ENCODE measurements around the gene GBF1.

The GBF1 gene

GRCh38 chr10:102423372-102423968 lies 178.1 kb downstream of the GBF1 start:
- no peak overlapping the region for H3K4me2 ChIP-seq (ENCODE audit: low read length)
- TF ChIP-seq CTCF (IDR thresholded peaks at IDR 0.05; ENCODE audit: low read depth, low read length) (no peak), EZH2phosphoT487 (IDR thresholded peaks at IDR 0.05; ENCODE audit: low read depth) (no peak)
- H3K27me3 ChIP-seq (ENCODE audit: low read depth, low read length) = no peaks in the 10 kb centered on the region
- H2AFZ ChIP-seq (ENCODE audit: low read depth, low read length) = no peak overlapping the region
- H3K4me1 ChIP-seq (ENCODE audit: low read length) = peaks cover 30% of the 10 kb centered on the region
- H3K36me3 ChIP-seq (replicated peaks; ENCODE audit: low read depth, low read length) = no peaks in the 10 kb centered on the region
- no peaks in the 10 kb centered on the region for H3K9me3 ChIP-seq (ENCODE audit: insufficient read depth, low read length)
- no peak overlapping the region for H3K27ac ChIP-seq (ENCODE audit: low read length)
- H3K9ac ChIP-seq (ENCODE audit: low read length) = no peak overlapping the region
- H4K20me1 ChIP-seq (ENCODE audit: insufficient read depth, low read length) = no peaks in the 10 kb centered on the region
- H3K79me2 ChIP-seq (ENCODE audit: low read length) = peaks cover 4% of the 10 kb centered on the region; the same call in 1 of the 2 replicates
- H3K4me3 ChIP-seq (ENCODE audit: low read length) = no peak overlapping the region

- Histone ChIP-seq H3K79me2 (ENCODE audit: low read length) (peaks cover 4% of the 10 kb centered on the region; the same call in 1 of the 2 replicates), H3K4me3 (ENCODE audit: low read length) (no peak overlapping the region), H3K27me3 (ENCODE audit: low read depth, low read length) (no peaks in the 10 kb centered on the region), H3K4me1 (ENCODE audit: low read length) (peaks cover 30% of the 10 kb centered on the region), H3K27ac (ENCODE audit: low read length) (no peak overlapping the region), H3K9ac (ENCODE audit: low read length) (no peak overlapping the region), H2AFZ (ENCODE audit: low read depth, low read length) (no peak overlapping the region), H4K20me1 (ENCODE audit: insufficient read depth, low read length) (no peaks in the 10 kb centered on the region), H3K36me3 (replicated peaks; ENCODE audit: low read depth, low read length) (no peaks in the 10 kb centered on the region), H3K9me3 (ENCODE audit: insufficient read depth, low read length) (no peaks in the 10 kb centered on the region), H3K4me2 (ENCODE audit: low read length) (no peak overlapping the region)
- TF ChIP-seq EZH2phosphoT487 (IDR thresholded peaks at IDR 0.05; ENCODE audit: low read depth) (no peak), CTCF (IDR thresholded peaks at IDR 0.05; ENCODE audit: low read depth, low read length) (no peak)
These were observed 178.8 kb downstream of the GBF1 start for GRCh38 chr10:102424145-102424544.

GRCh38 chr10:102424916-102425315 lies 179.6 kb downstream of the GBF1 start:
- Histone ChIP-seq H3K79me2 (ENCODE audit: low read length) (peaks cover 4% of the 10 kb centered on the region; the same call in 1 of the 2 replicates), H3K27me3 (ENCODE audit: low read depth, low read length) (no peaks in the 10 kb centered on the region), H3K9ac (ENCODE audit: low read length) (no peak overlapping the region), H3K4me1 (ENCODE audit: low read length) (peaks cover 28% of the 10 kb centered on the region), H3K36me3 (replicated peaks; ENCODE audit: low read depth, low read length) (no peaks in the 10 kb centered on the region), H3K4me3 (ENCODE audit: low read length) (no peak overlapping the region), H3K27ac (ENCODE audit: low read length) (no peak overlapping the region), H2AFZ (ENCODE audit: low read depth, low read length) (no peak overlapping the region), H3K4me2 (ENCODE audit: low read length) (no peak overlapping the region), H4K20me1 (ENCODE audit: insufficient read depth, low read length) (no peaks in the 10 kb centered on the region), H3K9me3 (ENCODE audit: insufficient read depth, low read length) (no peaks in the 10 kb centered on the region)
- TF ChIP-seq EZH2phosphoT487 (IDR thresholded peaks at IDR 0.05; ENCODE audit: low read depth) (no peak), CTCF (IDR thresholded peaks at IDR 0.05; ENCODE audit: low read depth, low read length) (no peak)

GRCh38 chr10:102425444-102425843 lies 180.1 kb downstream of the GBF1 start:
- Histone ChIP-seq H2AFZ (ENCODE audit: low read depth, low read length) (no peak overlapping the region), H3K9me3 (ENCODE audit: insufficient read depth, low read length) (no peaks in the 10 kb centered on the region), H4K20me1 (ENCODE audit: insufficient read depth, low read length) (no peaks in the 10 kb centered on the region), H3K27ac (ENCODE audit: low read length) (no peak overlapping the region), H3K4me3 (ENCODE audit: low read length) (no peak overlapping the region), H3K9ac (ENCODE audit: low read length) (no peak overlapping the region), H3K4me2 (ENCODE audit: low read length) (no peak overlapping the region), H3K27me3 (ENCODE audit: low read depth, low read length) (no peaks in the 10 kb centered on the region), H3K36me3 (replicated peaks; ENCODE audit: low read depth, low read length) (no peaks in the 10 kb centered on the region), H3K79me2 (ENCODE audit: low read length) (peaks cover 4% of the 10 kb centered on the region; the same call in 1 of the 2 replicates), H3K4me1 (ENCODE audit: low read length) (peaks cover 27% of the 10 kb centered on the region)
- no peak for TF ChIP-seq CTCF (IDR thresholded peaks at IDR 0.05; ENCODE audit: low read depth, low read length)
- no peak for TF ChIP-seq EZH2phosphoT487 (IDR thresholded peaks at IDR 0.05; ENCODE audit: low read depth)
